NCI-H69 (cell line): ENCODE data around the gene RRP8.

Source experiments
- DNase-seq: peaks from one replicate; lab custom pipeline; 2025; lab: John Stamatoyannopoulos, UW

The RRP8 gene

DNA sequence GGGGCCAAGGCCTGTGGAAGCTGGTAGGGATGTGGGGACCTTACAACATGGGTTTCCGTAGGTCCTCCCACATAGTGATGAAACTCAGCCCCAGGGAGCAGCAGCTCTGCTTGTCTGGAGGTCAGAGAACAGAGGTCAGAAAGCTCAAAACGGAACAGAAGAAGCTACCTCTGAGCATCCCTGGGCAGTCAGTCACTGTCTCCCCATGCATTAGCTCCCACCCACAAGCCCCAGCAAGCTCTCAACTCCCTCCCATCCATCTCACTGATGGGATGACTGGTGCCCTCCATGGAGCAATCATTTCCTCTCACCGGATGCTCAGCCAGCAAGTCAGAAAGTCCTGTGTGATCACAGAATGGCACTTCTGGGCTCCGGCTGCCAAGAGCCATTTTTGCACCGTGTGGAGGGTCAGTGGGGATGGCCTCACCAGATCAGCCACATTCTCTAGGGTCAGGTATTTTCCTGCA lies 13.9 kb upstream of the RRP8 start:
- DNase-seq = no peak

DNA sequence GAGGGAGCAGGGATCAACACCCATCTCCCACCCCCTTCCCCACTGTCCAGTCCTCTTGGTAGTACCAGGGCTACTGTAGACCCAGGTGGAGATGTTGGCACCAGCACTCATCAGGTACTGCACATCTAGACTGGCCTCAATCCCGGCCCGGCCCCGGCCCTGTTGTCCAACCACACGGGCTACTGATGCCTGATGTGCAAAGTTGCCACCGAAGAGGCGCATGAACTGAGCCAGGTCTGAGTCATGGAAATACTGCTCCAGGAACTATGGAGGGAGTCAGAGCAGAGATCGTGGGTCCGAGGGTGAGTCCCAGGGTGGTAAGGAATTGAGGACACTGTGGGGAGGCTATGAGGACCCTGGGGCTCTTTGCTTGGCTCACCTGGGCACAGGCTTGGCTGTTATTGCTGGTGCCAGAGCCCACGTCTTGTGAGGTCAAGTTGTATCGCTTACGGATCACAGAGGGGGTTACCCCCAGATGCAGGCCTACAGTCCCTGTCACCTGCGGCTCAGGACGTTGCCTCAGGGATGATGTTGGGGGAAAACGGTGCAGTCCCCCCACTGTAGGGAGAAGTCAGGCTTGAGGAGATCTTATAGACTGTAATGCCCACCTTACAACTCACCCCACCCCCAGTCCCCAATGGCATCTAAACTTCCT lies 13.3 kb upstream of the RRP8 start:
- no peak for DNase-seq

GRCh38 chr11:6615882-6616585 lies 12.6 kb upstream of the RRP8 start:
- no peak for DNase-seq

DNA sequence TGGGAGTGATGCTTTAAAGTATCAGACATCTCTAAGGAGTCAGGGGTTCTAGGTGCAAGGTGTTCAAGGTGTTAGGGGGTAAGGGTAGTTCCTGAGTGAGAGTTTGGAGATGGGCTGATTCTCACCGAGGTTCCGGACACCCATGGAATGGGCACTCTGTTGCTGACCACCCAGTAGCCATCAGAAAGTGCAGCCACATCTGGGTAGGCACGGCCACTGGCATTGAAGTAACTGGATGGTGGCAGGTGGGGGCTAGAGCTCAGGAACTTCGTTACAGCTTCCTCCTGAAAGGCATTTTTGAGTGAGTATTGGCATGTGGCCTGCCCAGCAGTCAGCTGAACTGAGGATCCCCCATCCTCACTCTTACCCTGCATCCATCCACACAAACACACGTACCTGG lies 11.6 kb upstream of the RRP8 start:
- DNase-seq = no peak

GRCh38 chr11:6614446-6614845 lies 11.0 kb upstream of the RRP8 start:
- no peak for DNase-seq

DNA sequence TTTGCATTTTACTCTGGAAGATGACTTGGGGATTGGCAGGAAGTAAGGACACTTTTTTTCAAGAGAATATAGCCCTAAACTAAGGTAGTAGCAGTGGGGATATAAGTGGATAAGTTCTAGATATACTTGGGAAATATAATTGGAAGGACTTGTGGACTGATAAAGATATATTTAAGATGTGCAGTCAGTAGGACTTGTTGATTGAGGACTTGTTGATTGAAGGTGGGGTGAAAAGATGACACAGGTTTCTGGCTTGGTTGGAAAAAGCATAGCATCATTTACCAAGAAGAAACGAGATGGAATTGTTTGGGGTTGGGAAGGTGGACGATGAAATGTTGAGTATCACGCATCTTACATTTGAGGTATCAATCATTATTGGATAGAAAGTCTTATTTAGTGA lies 10.1 kb upstream of the RRP8 start:
- DNase-seq = no peak

GRCh38 chr11:6612213-6613041 lies 9.0 kb upstream of the RRP8 start, which contains the start of gene TAF10:
Gene TAF10, minus strand, starts transcription at chr11:6612216. Its CDS starts 27 bp downstream, at chr11:6612189.
- peak; percentile 98 for DNase-seq

- DNase-seq = no peak
Observed at GRCh38 chr11:6611963-6612212, 8.5 kb upstream of the RRP8 start.

- peak; percentile 47 for DNase-seq
Observed at GRCh38 chr11:6611092-6611962, 7.9 kb upstream of the RRP8 start.

GRCh38 chr11:6610591-6610990 lies 7.2 kb upstream of the RRP8 start:
- DNase-seq = no peak

- no peak for DNase-seq
Observed at GRCh38 chr11:6609502-6610015, 6.1 kb upstream of the RRP8 start.

- no peak for DNase-seq
Observed at GRCh38 chr11:6608726-6609501, 5.5 kb upstream of the RRP8 start.

- no peak for DNase-seq
Observed at GRCh38 chr11:6608011-6608410, 4.6 kb upstream of the RRP8 start.

DNA sequence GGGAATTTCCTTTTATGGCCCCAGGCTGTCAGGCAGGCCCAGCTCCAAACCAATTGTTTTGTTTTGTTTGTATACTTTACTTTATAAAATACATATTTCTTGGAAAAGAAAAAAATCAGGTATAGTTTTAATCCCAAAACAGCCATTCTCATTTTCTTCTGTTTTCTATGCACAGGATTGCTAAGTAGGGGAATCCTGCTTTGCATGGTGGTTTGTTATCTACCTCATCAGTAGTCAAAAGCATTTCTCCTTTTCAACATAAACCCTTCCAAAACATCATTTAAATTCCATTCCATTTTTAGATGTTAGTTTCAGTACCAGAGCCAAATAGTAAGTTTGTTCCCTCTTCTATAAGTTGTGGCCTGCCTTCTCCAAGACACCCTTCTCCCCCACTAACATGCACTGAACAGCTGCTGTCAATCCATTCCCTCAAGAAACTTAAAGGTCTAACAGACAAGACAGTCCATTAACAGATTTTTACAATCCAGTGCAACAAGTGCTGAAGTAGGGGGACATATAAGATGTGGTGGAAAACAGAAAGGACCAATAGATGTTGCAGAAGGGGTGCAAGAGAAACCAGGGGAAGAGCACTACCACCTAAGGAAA lies 3.9 kb upstream of the RRP8 start:
- no peak for DNase-seq

- peak; percentile 69 for DNase-seq
Observed at GRCh38 chr11:6606471-6607189, 3.2 kb upstream of the RRP8 start.

GRCh38 chr11:6604790-6605189 lies 1.4 kb upstream of the RRP8 start:
- no peak for DNase-seq

DNA sequence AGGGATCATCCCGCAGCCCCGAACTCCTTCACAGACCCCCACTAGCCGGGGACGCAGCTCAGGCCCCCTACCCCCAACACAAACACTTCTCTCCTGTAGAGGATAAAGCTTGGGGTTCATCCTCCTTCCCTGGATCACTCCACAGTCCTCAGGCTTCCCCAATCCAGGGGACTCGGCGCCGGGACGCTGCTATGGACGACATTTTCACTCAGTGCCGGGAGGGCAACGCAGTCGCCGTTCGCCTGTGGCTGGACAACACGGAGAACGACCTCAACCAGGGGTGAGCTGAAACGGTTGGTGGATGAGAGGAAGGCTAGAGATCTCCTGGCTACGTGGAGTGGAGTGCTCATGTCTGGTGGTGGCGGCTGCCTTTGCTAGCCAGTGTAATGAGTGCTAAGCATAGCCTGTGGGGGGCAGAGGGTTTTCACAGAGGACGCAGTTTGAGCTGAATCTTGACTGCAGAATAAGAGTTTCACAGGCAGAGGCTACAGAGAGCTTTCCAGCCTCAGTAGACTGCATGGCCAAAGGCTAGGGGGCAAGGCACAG lies 738 bp upstream of the RRP8 start:
- peak; percentile 59 for DNase-seq

DNA sequence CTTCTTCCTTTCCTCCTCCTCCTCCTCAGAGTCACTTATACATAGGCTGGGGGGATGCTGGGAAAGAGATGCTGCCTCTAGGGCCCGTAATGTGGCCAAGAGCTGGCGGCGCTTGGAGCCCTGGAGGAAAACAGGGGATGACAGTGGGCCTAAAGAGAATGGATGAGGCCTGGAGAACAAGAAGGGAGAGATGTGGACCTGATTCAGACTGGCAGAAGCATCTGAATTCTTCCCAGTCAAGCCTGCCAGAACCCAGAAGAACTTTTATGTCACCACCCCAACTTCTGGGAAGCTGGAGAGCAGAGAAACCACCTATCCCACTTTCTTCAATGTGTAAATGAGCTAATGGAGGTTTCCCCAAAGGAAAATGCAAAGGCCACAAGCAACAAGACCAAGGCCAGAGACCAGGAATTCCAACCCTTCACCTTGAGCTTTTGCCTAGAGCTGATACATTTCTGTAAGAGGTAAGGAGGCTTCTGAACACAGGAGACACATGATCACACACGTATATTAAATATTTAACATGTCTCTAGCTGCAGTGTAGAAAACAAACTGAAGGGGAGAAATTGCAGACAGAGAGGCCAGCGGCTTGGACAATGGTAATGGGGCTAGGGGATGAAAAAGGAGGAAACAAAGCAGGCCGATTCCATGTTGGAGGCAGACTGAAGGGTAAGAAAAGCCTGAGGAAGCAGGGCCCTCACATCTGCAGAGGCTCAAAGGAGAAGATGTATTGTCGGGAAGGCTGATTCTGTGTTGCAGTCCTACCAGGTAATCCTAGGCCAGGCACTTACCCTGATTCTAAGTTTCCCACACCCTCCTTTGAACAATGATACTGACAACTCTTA lies 1.1 kb downstream of the RRP8 start:
- no peak for DNase-seq

DNA sequence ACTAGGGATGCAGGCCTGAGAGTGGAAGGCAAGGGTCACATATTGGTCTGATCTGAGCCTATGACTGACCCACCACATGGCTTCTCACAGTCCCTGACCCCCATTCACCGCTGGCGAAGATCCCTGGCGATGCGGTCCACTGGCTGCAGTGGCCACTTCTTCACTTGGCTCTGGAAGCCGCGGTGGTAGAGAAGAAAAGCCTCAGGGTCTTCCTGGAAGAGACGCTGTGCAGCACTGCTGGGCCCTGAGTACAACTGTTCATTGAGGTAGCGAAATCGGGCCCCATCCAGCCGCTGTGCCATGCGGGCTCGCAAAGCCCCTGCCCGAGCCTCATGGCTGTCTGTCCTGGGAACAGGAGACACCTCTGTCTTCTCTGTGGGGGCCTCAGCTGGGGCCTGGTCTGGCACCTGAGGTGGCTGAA lies 2.4 kb downstream of the RRP8 start:
- DNase-seq = no peak
